Neural progenitor cell (in vitro differentiated cells): ENCODE data around the gene OTOS. TPM values are rescaled to one million over a fixed set of nuclear protein-coding genes. Genes with fewer than 3 reads are reported as not detected.
A peak's percentile ranks its signal among the peaks of the same experiment; 100 is the strongest.

Experiments used
- DNase-seq: peaks from one replicate; pipeline ENCODE4 v3.0.0-alpha.2; 2016; ENCODE audit warnings: low spot score
- H2AFZ ChIP-seq: fragments of 200-600 bp; sonication (generic); replicated peaks from 2 replicates; pipeline ENCODE4 v1.6.1; 2016; ENCODE audit warnings: antibody characterized with exemption
- H3F3A ChIP-seq: fragments of 200-600 bp; sonication (generic); 2 replicates; pipeline ENCODE4 v1.6.1; 2016; ENCODE audit warnings: antibody characterized with exemption, low read depth
- H3K27ac ChIP-seq: fragments of 200-600 bp; sonication (generic); 2 replicates; pipeline ENCODE4 v1.5.1; 2016; ENCODE audit warnings: mild to moderate bottlenecking
- H3K27me3 ChIP-seq: fragments of 200-600 bp; sonication (generic); 2 replicates; pipeline ENCODE4 v1.6.1; 2016; ENCODE audit warnings: mild to moderate bottlenecking, moderate library complexity
- H3K36me3 ChIP-seq: fragments of 200-600 bp; sonication (generic); 2 replicates; pipeline ENCODE4 v1.5.1; 2016
- H3K4me1 ChIP-seq: fragments of 200-600 bp; sonication (generic); 2 replicates; pipeline ENCODE4 v1.6.1; 2016; ENCODE audit warnings: mixed run types
- H3K4me2 ChIP-seq: fragments of 200-600 bp; sonication (generic); 2 replicates; pipeline ENCODE4 v1.6.1; 2016
- H3K4me3 ChIP-seq: fragments of 200-600 bp; sonication (generic); 2 replicates; pipeline ENCODE4 v1.5.1; 2016
- H3K79me2 ChIP-seq: fragments of 200-600 bp; sonication (generic); 2 replicates; pipeline ENCODE4 v1.6.1; 2016; ENCODE audit warnings: low read depth
- H3K9ac ChIP-seq: fragments of 200-600 bp; sonication (generic); 2 replicates; pipeline ENCODE4 v1.6.1; 2016
- H3K9me3 ChIP-seq: fragments of 200-600 bp; sonication (generic); 2 replicates; pipeline ENCODE4 v1.5.1; 2016; ENCODE audit warnings: low read depth
- H4K20me1 ChIP-seq: fragments of 200-600 bp; sonication (generic); 2 replicates; pipeline ENCODE4 v1.6.1; 2016; ENCODE audit warnings: low read depth
- H3K27ac Mint-ChIP-seq: 3 replicates; pipeline ENCODE4 v1.8.0; 2021; ENCODE audit warnings: mixed read lengths
- H3K27me3 Mint-ChIP-seq: 2 replicates; pipeline ENCODE4 v1.8.0; 2022; ENCODE audit warnings: low read depth, mild to moderate bottlenecking, inconsistent platforms, moderate library complexity, mixed read lengths; ENCODE audit not compliant: insufficient read depth
- H3K36me3 Mint-ChIP-seq: 3 replicates; pipeline ENCODE4 v1.8.0; 2021; ENCODE audit warnings: mixed read lengths
- H3K4me1 Mint-ChIP-seq: 3 replicates; pipeline ENCODE4 v1.8.0; 2021; ENCODE audit warnings: mixed read lengths
- H3K4me3 Mint-ChIP-seq: 3 replicates; pipeline ENCODE4 v1.8.0; 2021; ENCODE audit warnings: mild to moderate bottlenecking, moderate library complexity, mixed read lengths
- H3K9me3 Mint-ChIP-seq: 3 replicates; pipeline ENCODE4 v1.8.0; 2020; ENCODE audit warnings: mixed read lengths
- CTCF ChIP-seq: fragments of 200-600 bp; sonication (generic); IDR thresholded peaks from 2 replicates; pipeline ENCODE4 v1.5.1; 2017; ENCODE audit warnings: antibody characterized with exemption, mild to moderate bottlenecking
- EZH2 ChIP-seq: fragments of 200-600 bp; sonication (generic); IDR thresholded peaks from 2 replicates; pipeline ENCODE4 v1.6.1; 2017; ENCODE audit warnings: antibody characterized with exemption, mild to moderate bottlenecking, moderate library complexity
- EZH2phosphoT487 ChIP-seq: fragments of 200-600 bp; sonication (generic); IDR thresholded peaks from 2 replicates; pipeline ENCODE4 v1.6.1; 2017; ENCODE audit warnings: antibody characterized with exemption
- total RNA-seq: library from RNA; depleted of rRNA; stranded (reverse); fragments of >200 nt; gene quantifications from 2 replicates; pipeline ENCODE4 v1.2.3, GENCODE V29; 2015; ENCODE audit warnings: low replicate concordance

Gene OTOS
- total RNA-seq, 1 donor from 2014 or later, result not detected

GRCh38 chr2:240095556-240096523 lies 44.6 kb downstream of the OTOS start:
- H3K9me3 ChIP-seq, result peaks cover 5% of the 10 kb centered on the region
- TF ChIP-seq EZH2 (no peak), EZH2phosphoT487 (peak; percentile 35)
- no peaks in the 10 kb centered on the region for H3K79me2 ChIP-seq
- H2AFZ ChIP-seq, result peak overlapping the region; percentile 80
- peak; percentile 71 for DNase-seq
- H4K20me1 ChIP-seq, result no peaks in the 10 kb centered on the region
- H3K4me1 Mint-ChIP-seq, result peaks cover 4% of the 10 kb centered on the region
- H3K4me1 ChIP-seq, result peaks cover 5% of the 10 kb centered on the region
- peak overlapping the region; percentile 75 for H3K4me3 Mint-ChIP-seq
- no peak overlapping the region for H3K27ac Mint-ChIP-seq
- H3F3A ChIP-seq, result no peaks in the 10 kb centered on the region
- no peaks in the 10 kb centered on the region for H3K36me3 ChIP-seq
- H3K27me3 ChIP-seq, result peaks cover 57% of the 10 kb centered on the region
- H3K4me2 ChIP-seq, result peak overlapping the region; percentile 85
- peak overlapping the region; percentile 54 for H3K4me3 ChIP-seq
- no peak overlapping the region for H3K27ac ChIP-seq
- H3K36me3 Mint-ChIP-seq, result no peaks in the 10 kb centered on the region
- H3K27me3 Mint-ChIP-seq, result peaks cover 25% of the 10 kb centered on the region
- H3K9ac ChIP-seq, result no peak overlapping the region
- peaks cover 30% of the 10 kb centered on the region for H3K9me3 Mint-ChIP-seq

- peaks cover 28% of the 10 kb centered on the region for H3K9me3 Mint-ChIP-seq
- H3K27me3 ChIP-seq, result peaks cover 6% of the 10 kb centered on the region
- H3F3A ChIP-seq, result no peaks in the 10 kb centered on the region
- H2AFZ ChIP-seq, result no peak overlapping the region
- DNase-seq, result no peak
- H3K4me2 ChIP-seq, result no peak overlapping the region
- peaks cover 9% of the 10 kb centered on the region for H3K27me3 Mint-ChIP-seq
- no peaks in the 10 kb centered on the region for H4K20me1 ChIP-seq
- TF ChIP-seq EZH2 (no peak), CTCF (no peak), EZH2phosphoT487 (no peak)
- no peaks in the 10 kb centered on the region for H3K79me2 ChIP-seq
- H3K4me3 ChIP-seq, result no peak overlapping the region
- H3K27ac ChIP-seq, result no peak overlapping the region
- no peaks in the 10 kb centered on the region for H3K4me1 ChIP-seq
- no peaks in the 10 kb centered on the region for H3K36me3 Mint-ChIP-seq
- H3K9me3 ChIP-seq, result peaks cover 6% of the 10 kb centered on the region
- H3K36me3 ChIP-seq, result no peaks in the 10 kb centered on the region
- no peaks in the 10 kb centered on the region for H3K4me1 Mint-ChIP-seq
- H3K27ac Mint-ChIP-seq, result no peak overlapping the region
- no peak overlapping the region for H3K9ac ChIP-seq
- no peak overlapping the region for H3K4me3 Mint-ChIP-seq
Observed at GRCh38 chr2:240089306-240089705, 51.2 kb downstream of the OTOS start.

Other genes with a start within 250 kb of the OTOS start
- gene NDUFA10, start 115.3 kb downstream of the OTOS start, total RNA-seq, result 64.1 and 86.4 TPM in 2 replicates
- gene OR6B2, start 110.2 kb downstream of the OTOS start, total RNA-seq, result not detected in 2 replicates
- gene OR6B3, start 87.1 kb downstream of the OTOS start, total RNA-seq, result not detected in 2 replicates
- gene COPS9, start 4.4 kb downstream of the OTOS start, total RNA-seq, result 70.5 and 83.9 TPM in 2 replicates